ENCODE data around the gene MEIOC. TPM values are rescaled to one million over a fixed set of nuclear protein-coding genes. Genes with fewer than 3 reads are reported as not detected.

Gene MEIOC
- total and polyA plus RNA-seq, 2 of the 4 experiments (the other 2 are of a cell fraction): 0.27 to 0.36 TPM

DNA sequence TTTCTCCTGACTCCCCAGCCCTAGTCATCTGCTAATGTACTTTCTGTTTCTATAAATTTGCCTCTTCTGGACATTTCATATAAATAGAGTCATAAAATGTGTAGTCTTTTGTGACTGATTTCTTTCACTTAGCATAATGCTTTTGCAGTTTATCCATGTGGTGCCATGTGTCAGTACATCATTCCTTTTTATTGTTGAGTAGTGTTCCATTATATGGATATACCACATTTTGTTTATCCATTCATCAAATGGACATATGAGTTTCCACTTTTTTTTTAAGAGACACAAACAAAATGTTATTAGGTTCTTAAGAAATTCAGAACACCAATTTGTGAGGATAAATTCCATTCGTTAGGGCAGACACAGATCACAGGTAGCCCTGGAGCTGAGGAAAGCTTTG is 63.2 kb downstream of the MEIOC start:
- H3K4me1 ChIP-seq (ENCODE audit: control insufficient read depth, insufficient read depth, low read length): no peaks in the 10 kb centered on the region
- H3K79me1 ChIP-seq (ENCODE audit: low read depth in 1 of 2, low read length in 2 of 2): peaks cover 10 to 15% of the 10 kb centered on the region in 2 experiments; a peak in 3 of 4 replicates
- no peak overlapping the region for H2BK120ac ChIP-seq (ENCODE audit: low read depth, low read length)
- no peak for ATAC-seq (ENCODE audit: low read depth)
- no peak overlapping the region for H3K56ac ChIP-seq (ENCODE audit: extremely low read depth, insufficient read depth, low read length)
- no peak overlapping the region for H3K27ac ChIP-seq (ENCODE audit: insufficient read depth, low read length)
- ChIA-PET CTCF (no interaction called here), POLR2A (ENCODE audit: unreplicated experiment) (no interaction called here)
- H3K27me3 ChIP-seq (ENCODE audit: control insufficient read depth, insufficient read depth, low read length): no peaks in the 10 kb centered on the region
- no peak overlapping the region for H3K4me2 ChIP-seq (ENCODE audit: low read depth, low read length)
- no peak overlapping the region for H3K4ac ChIP-seq (ENCODE audit: low read depth, low read length)
- in situ Hi-C loops (cut with MboI; ENCODE audit: low sequenced_read_pairs) (no loop called here), dilution Hi-C loops (cut with HindIII; ENCODE audit: low sequenced_read_pairs, unreplicated experiment) (no loop called here), intact Hi-C loops (cut with micrococcal nuclease) (no loop called here)
- BruUV-seq (replicated peaks): no TSS peak
- H3K9ac ChIP-seq (ENCODE audit: low read depth, low read length): no peak overlapping the region
- H2BK15ac ChIP-seq (ENCODE audit: low read depth, low read length): no peak overlapping the region
- H4K5ac ChIP-seq (ENCODE audit: low read depth, low read length): no peak overlapping the region
- no peak overlapping the region for H2AK9ac ChIP-seq (replicated peaks; ENCODE audit: low read depth, low read length, poor library complexity)
- no peaks in the 10 kb centered on the region; the same call in 1 of the 2 replicates for H3K36me3 ChIP-seq (ENCODE audit: control insufficient read depth, insufficient read depth, low read length)
- no peak overlapping the region for H4K91ac ChIP-seq (ENCODE audit: insufficient read depth, low read depth, low read length)
- H3K23ac ChIP-seq (ENCODE audit: low read depth, low read length): no peak overlapping the region
- no peak overlapping the region for H4K8ac ChIP-seq (ENCODE audit: low read depth in 2 of 2, low read length in 2 of 2)
- no peak for DNase-seq
- H3K18ac ChIP-seq (ENCODE audit: low read depth, low read length): no peak overlapping the region
- TF ChIP-seq, protein P1, sequence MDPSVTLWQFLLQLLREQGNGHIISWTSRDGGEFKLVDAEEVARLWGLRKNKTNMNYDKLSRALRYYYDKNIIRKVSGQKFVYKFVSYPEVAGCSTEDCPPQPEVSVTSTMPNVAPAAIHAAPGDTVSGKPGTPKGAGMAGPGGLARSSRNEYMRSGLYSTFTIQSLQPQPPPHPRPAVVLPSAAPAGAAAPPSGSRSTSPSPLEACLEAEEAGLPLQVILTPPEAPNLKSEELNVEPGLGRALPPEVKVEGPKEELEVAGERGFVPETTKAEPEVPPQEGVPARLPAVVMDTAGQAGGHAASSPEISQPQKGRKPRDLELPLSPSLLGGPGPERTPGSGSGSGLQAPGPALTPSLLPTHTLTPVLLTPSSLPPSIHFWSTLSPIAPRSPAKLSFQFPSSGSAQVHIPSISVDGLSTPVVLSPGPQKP (IDR thresholded peaks at IDR 0.05; ENCODE audit: borderline replicate concordance, low read depth, low read length): no peak
- TF ChIP-seq CEBPB (IDR thresholded peaks at IDR 0.05; ENCODE audit: low read depth, low read length) (no peak), MAZ (IDR thresholded peaks at IDR 0.05; ENCODE audit: borderline replicate concordance, low read depth, low read length) (no peak), NFE2L2 (IDR thresholded peaks at IDR 0.05; ENCODE audit: low read depth, low read length) (no peak), MAFK (IDR thresholded peaks at IDR 0.05; ENCODE audit: low read depth, low read length) (no peak)
- no peaks in the 10 kb centered on the region for H4K20me1 ChIP-seq (ENCODE audit: insufficient read depth, low read length)
- H2AK5ac ChIP-seq (ENCODE audit: low read depth, low read length): no peak overlapping the region
- H3K9me1 ChIP-seq (ENCODE audit: insufficient read depth, low read length): no peaks in the 10 kb centered on the region
- H2BK5ac ChIP-seq (ENCODE audit: low read depth, low read length, poor library complexity, severe bottlenecking): no peak overlapping the region
- H2AFZ ChIP-seq (replicated peaks; ENCODE audit: low read length, poor library complexity): no peak overlapping the region
- H3K4me3 ChIP-seq (ENCODE audit: insufficient read depth, low read depth, low read length): no peak overlapping the region
- no CpG with 5 or more reads among the region's 1 CpG for WGBS, 2 experiments (ENCODE audit: extremely low coverage in 2 of 2, insufficient read length in 1 of 2)
- H2BK20ac ChIP-seq (ENCODE audit: low read depth, low read length): no peak overlapping the region
- no peaks in the 10 kb centered on the region for H3K9me3 ChIP-seq (ENCODE audit: control insufficient read depth, insufficient read depth, low read length)
- H3K14ac ChIP-seq (replicated peaks; ENCODE audit: low read depth, low read length): no peak overlapping the region

Data from IMR-90 (cell line).